ENCODE results near the gene HOXD11. TPM values are rescaled to one million over a fixed set of nuclear protein-coding genes. Genes with fewer than 3 reads are reported as not detected.

HOXD11 gene
- total RNA-seq, 1 experiment from 2014 or later = not detected

GRCh38 chr2:176080540-176081375 is 26.3 kb upstream of the HOXD11 start:
- in situ Hi-C loops (cut with HindIII; ENCODE audit: low sequenced_read_pairs) = no loop called here
- no peak for DNase-seq (ENCODE audit: low spot score)

GRCh38 chr2:176081376-176081836 is 25.7 kb upstream of the HOXD11 start:
- in situ Hi-C loops (cut with HindIII; ENCODE audit: low sequenced_read_pairs) = no loop called here
- no peak for DNase-seq (ENCODE audit: low spot score)

- in situ Hi-C loops (cut with HindIII; ENCODE audit: low sequenced_read_pairs) = no loop called here
- no peak for DNase-seq (ENCODE audit: low spot score)
These were observed 25.1 kb upstream of the HOXD11 start for GRCh38 chr2:176081837-176082524.

- in situ Hi-C loops (cut with HindIII; ENCODE audit: low sequenced_read_pairs) = no loop called here
- no peak for DNase-seq (ENCODE audit: low spot score)
These were observed 24.6 kb upstream of the HOXD11 start for GRCh38 chr2:176082525-176082823.

- DNase-seq (ENCODE audit: low spot score) = no peak
- in situ Hi-C loops (cut with HindIII; ENCODE audit: low sequenced_read_pairs) = no loop called here
These were observed 24.0 kb upstream of the HOXD11 start for GRCh38 chr2:176082824-176083751.

GRCh38 chr2:176083796-176084261 is 23.3 kb upstream of the HOXD11 start, which contains the start of gene EVX2:
EVX2 (minus strand) TSS chr2:176083962; CDS start chr2:176083776, 186 bp downstream.
- in situ Hi-C loops (cut with HindIII; ENCODE audit: low sequenced_read_pairs) = no loop called here

GRCh38 chr2:176084611-176085119 is 22.4 kb upstream of the HOXD11 start:
- in situ Hi-C loops (cut with HindIII; ENCODE audit: low sequenced_read_pairs) = no loop called here
- DNase-seq (ENCODE audit: low spot score) = no peak

More at GRCh38 chr2:176083796-176084261, 23.3 kb upstream of the HOXD11 start, which contains the start of gene EVX2:
- DNase-seq (ENCODE audit: low spot score) = no peak

GRCh38 chr2:176085120-176085788 is 21.8 kb upstream of the HOXD11 start:
- no peak for DNase-seq (ENCODE audit: low spot score)
- in situ Hi-C loops (cut with HindIII; ENCODE audit: low sequenced_read_pairs) = no loop called here

- in situ Hi-C loops (cut with HindIII; ENCODE audit: low sequenced_read_pairs) = no loop called here
- DNase-seq (ENCODE audit: low spot score) = no peak
These were observed 21.0 kb upstream of the HOXD11 start for GRCh38 chr2:176085861-176086771.

GRCh38 chr2:176087330-176088047 is 19.6 kb upstream of the HOXD11 start:
- no peak for DNase-seq (ENCODE audit: low spot score)
- in situ Hi-C loops (cut with HindIII; ENCODE audit: low sequenced_read_pairs) = no loop called here

- DNase-seq (ENCODE audit: low spot score) = no peak
- in situ Hi-C loops (cut with HindIII; ENCODE audit: low sequenced_read_pairs) = no loop called here
These were observed 18.8 kb upstream of the HOXD11 start for GRCh38 chr2:176088048-176088936.

- in situ Hi-C loops (cut with HindIII; ENCODE audit: low sequenced_read_pairs) = no loop called here
- DNase-seq (ENCODE audit: low spot score) = no peak
These were observed 17.9 kb upstream of the HOXD11 start for GRCh38 chr2:176088937-176089842.

- in situ Hi-C loops (cut with HindIII; ENCODE audit: low sequenced_read_pairs) = no loop called here
- DNase-seq (ENCODE audit: low spot score) = no peak
These were observed 17.2 kb upstream of the HOXD11 start for GRCh38 chr2:176089843-176090395.

GRCh38 chr2:176090862-176091261 is 16.2 kb upstream of the HOXD11 start:
- in situ Hi-C loops (cut with HindIII; ENCODE audit: low sequenced_read_pairs) = no loop called here
- DNase-seq (ENCODE audit: low spot score) = no peak

Data from G401 (cell line).